ENCODE measurements around the gene NEK6. TPM values are rescaled to one million over a fixed set of nuclear protein-coding genes. Genes with fewer than 3 reads are reported as not detected.

The NEK6 gene
- total RNA-seq, 4 donors from 2014 or later, result 14.1 to 21.9 (median 15.1) TPM

GRCh38 chr9:124266826-124267201, 9.1 kb downstream of the NEK6 start:
- peaks cover 49 to 97% (median 91%) of the 10 kb centered on the region in 4 donors for H3K4me1 ChIP-seq
- H3K36me3 ChIP-seq, result peaks cover 0 to 15% (median 2%) of the 10 kb centered on the region in 4 donors
- H3K9me3 ChIP-seq, result no peaks in the 10 kb centered on the region
- 74% methylated on average over 2 of the region's 2 CpGs for WGBS
- no peak overlapping the region for H3K4me3 ChIP-seq
- intact Hi-C loops (cut with DNase I), result no loop called here
- H3K27me3 ChIP-seq, result no peaks in the 10 kb centered on the region
- H3K27ac ChIP-seq (replicated peaks in 1 of 4), result peak overlapping the region; percentile 55 to 62 (median 58)
- DNase-seq (ENCODE audit: extremely low spot score), result no peak
- TF ChIP-seq POLR2AphosphoS5 (IDR thresholded peaks at IDR 0.05) (no peak), CTCF (IDR thresholded peaks at IDR 0.05) (no peak), EP300 (IDR thresholded peaks at IDR 0.05) (no peak), POLR2A (IDR thresholded peaks at IDR 0.05; ENCODE audit: low read depth) (no peak)

GRCh38 chr9:124267271-124267807, 9.6 kb downstream of the NEK6 start:
- no peak for DNase-seq (ENCODE audit: extremely low spot score)
- Histone ChIP-seq H3K4me3 (no peak overlapping the region), H3K36me3 (peaks cover 0 to 15% (median 2%) of the 10 kb centered on the region in 4 donors), H3K4me1 (peaks cover 49 to 97% (median 91%) of the 10 kb centered on the region in 4 donors), H3K9me3 (no peaks in the 10 kb centered on the region), H3K27ac (replicated peaks in 1 of 4) (peak overlapping the region; percentile 55 to 62 (median 58)), H3K27me3 (no peaks in the 10 kb centered on the region)
- intact Hi-C loops (cut with DNase I), result no loop called here
- WGBS, result 75% methylated on average over 15 of the region's 15 CpGs
- TF ChIP-seq EP300 (IDR thresholded peaks at IDR 0.05), result no peak
- TF ChIP-seq POLR2AphosphoS5 (IDR thresholded peaks at IDR 0.05), result peak; percentile 10 to 53

- H3K4me1 ChIP-seq, result peaks cover 48 to 97% (median 91%) of the 10 kb centered on the region in 4 donors
- peaks cover 0 to 15% (median 1%) of the 10 kb centered on the region in 4 donors for H3K36me3 ChIP-seq
- peak overlapping the region in 3 of 4 donors; percentile 55 to 62 (median 59) for H3K27ac ChIP-seq (replicated peaks in 1 of 4)
- DNase-seq (ENCODE audit: extremely low spot score), result no peak
- 100% methylated on average over 3 of the region's 3 CpGs for WGBS
- intact Hi-C loops (cut with DNase I), result no loop called here
- TF ChIP-seq POLR2A (IDR thresholded peaks at IDR 0.05; ENCODE audit: low read depth), result no peak
- H3K4me3 ChIP-seq, result no peak overlapping the region
- H3K9me3 ChIP-seq, result no peaks in the 10 kb centered on the region
- no peaks in the 10 kb centered on the region for H3K27me3 ChIP-seq
Observed at GRCh38 chr9:124268248-124268647, 10.5 kb downstream of the NEK6 start.

- intact Hi-C loops (cut with DNase I), result no loop called here
- Histone ChIP-seq H3K36me3 (peaks cover 0 to 11% (median 0%) of the 10 kb centered on the region in 4 donors), H3K27me3 (no peaks in the 10 kb centered on the region), H3K4me3 (no peak overlapping the region), H3K9me3 (no peaks in the 10 kb centered on the region), H3K4me1 (peaks cover 48 to 97% (median 91%) of the 10 kb centered on the region in 4 donors), H3K27ac (replicated peaks in 1 of 4) (no peak overlapping the region)
- DNase-seq (ENCODE audit: extremely low spot score), result no peak
- 84% methylated on average over 13 of the region's 13 CpGs for WGBS
- TF ChIP-seq POLR2A (IDR thresholded peaks at IDR 0.05; ENCODE audit: low read depth) (no peak), POLR2AphosphoS5 (IDR thresholded peaks at IDR 0.05) (no peak), CTCF (IDR thresholded peaks at IDR 0.05) (no peak), EP300 (IDR thresholded peaks at IDR 0.05) (no peak)
Observed at GRCh38 chr9:124268661-124269060, 10.9 kb downstream of the NEK6 start.

- Histone ChIP-seq H3K27ac (replicated peaks in 1 of 4) (peak overlapping the region in 1 of 4 donors; percentile 14), H3K36me3 (peaks cover 0 to 10% (median 0%) of the 10 kb centered on the region in 4 donors), H3K4me1 (peaks cover 48 to 97% (median 91%) of the 10 kb centered on the region in 4 donors), H3K9me3 (no peaks in the 10 kb centered on the region), H3K27me3 (no peaks in the 10 kb centered on the region), H3K4me3 (no peak overlapping the region)
- TF ChIP-seq POLR2A (IDR thresholded peaks at IDR 0.05; ENCODE audit: low read depth), result no peak
- TF ChIP-seq POLR2AphosphoS5 (IDR thresholded peaks at IDR 0.05), result no peak
- TF ChIP-seq CTCF (IDR thresholded peaks at IDR 0.05), result no peak
- no peak for TF ChIP-seq EP300 (IDR thresholded peaks at IDR 0.05)
- 90% methylated on average over 6 of the region's 6 CpGs for WGBS
- no peak for DNase-seq (ENCODE audit: extremely low spot score)
- intact Hi-C loops (cut with DNase I), result no loop called here
Observed at GRCh38 chr9:124269556-124269955, 11.8 kb downstream of the NEK6 start.

All from esophagus muscularis mucosa (tissue), 4 donors.